HepG2 (cell line): ENCODE results near the gene RAD9A. TPM values are rescaled to one million over a fixed set of nuclear protein-coding genes. Genes with fewer than 3 reads are reported as not detected.

Experiments used
- DPF2 ChIP-seq: sonication (generic); formaldehyde crosslinking; IDR thresholded peaks from 2 replicates; pipeline ENCODE4 v1.4.0; 2020; ENCODE audit warnings: mild to moderate bottlenecking, low read depth, missing genetic modification reagents, borderline replicate concordance
- HHEX ChIP-seq: IDR thresholded peaks from 2 replicates; pipeline ENCODE4 v1.6.1; 2016; ENCODE audit warnings: control low read depth
- ISX ChIP-seq: sonication (generic); formaldehyde crosslinking; conservative IDR thresholded peaks from 2 replicates; pipeline ENCODE4 v1.5.0; 2020; ENCODE audit warnings: missing genetic modification reagents
- MIER2 ChIP-seq: IDR thresholded peaks from 2 replicates; pipeline ENCODE4 v1.6.1; 2016; ENCODE audit warnings: missing biosample characterization, missing genetic modification reagents
- NFIB ChIP-seq: sonication (generic); formaldehyde crosslinking; IDR thresholded peaks from 2 replicates; pipeline ENCODE4 v1.9.0; 2021; ENCODE audit warnings: missing genetic modification reagents, mild to moderate bottlenecking, borderline replicate concordance
- NR2F2 ChIP-seq: IDR thresholded peaks from 2 replicates; pipeline ENCODE4 v1.6.1; 2012; ENCODE audit warnings: low read depth, inconsistent platforms, borderline replicate concordance
- PTBP1 ChIP-seq: fragments of 200-400 bp; formaldehyde crosslinking; IDR thresholded peaks from 2 replicates; pipeline ENCODE4 v1.6.1; 2018; ENCODE audit warnings: low read length, low read depth; ENCODE audit not compliant: poor library complexity, severe bottlenecking
- SATB2 ChIP-seq: sonication (generic); formaldehyde crosslinking; IDR thresholded peaks from 2 replicates; pipeline ENCODE4 v1.5.0; 2020; ENCODE audit warnings: missing genetic modification reagents
- SMARCE1 ChIP-seq: fragments of 450-650 bp; IDR thresholded peaks from 2 replicates; pipeline ENCODE4 v1.6.1; 2017; ENCODE audit warnings: borderline replicate concordance
- SMYD3 ChIP-seq: sonication (generic); formaldehyde crosslinking; IDR thresholded peaks from 2 replicates; pipeline ENCODE4 v1.8.1; 2023; ENCODE audit warnings: mild to moderate bottlenecking, missing genetic modification reagents
- SNAI1 ChIP-seq: sonication (generic); formaldehyde crosslinking; IDR thresholded peaks from 2 replicates; pipeline ENCODE4 v1.5.0; 2020; ENCODE audit warnings: mild to moderate bottlenecking, missing genetic modification reagents, borderline replicate concordance
- WIZ ChIP-seq: sonication (generic); formaldehyde crosslinking; IDR thresholded peaks from 2 replicates; pipeline ENCODE4 v1.5.1; 2020; ENCODE audit warnings: mild to moderate bottlenecking, missing genetic modification reagents
- ZBTB20 ChIP-seq: sonication (generic); formaldehyde crosslinking; IDR thresholded peaks from 2 replicates; pipeline ENCODE4 v1.8.1; 2023; ENCODE audit warnings: missing genetic modification reagents, low read depth, mild to moderate bottlenecking, borderline replicate concordance
- ZFX ChIP-seq: sonication (generic); formaldehyde crosslinking; IDR thresholded peaks from 2 replicates; pipeline ENCODE4 v1.4.0; 2020; ENCODE audit warnings: mild to moderate bottlenecking, low read depth, missing genetic modification reagents, moderate library complexity
- ZNF160 ChIP-seq: sonication (generic); formaldehyde crosslinking; IDR thresholded peaks from 2 replicates; pipeline ENCODE4 v1.8.0; 2022; ENCODE audit warnings: mild to moderate bottlenecking, inconsistent platforms, missing genetic modification reagents
- ZNF333 ChIP-seq: sonication (generic); formaldehyde crosslinking; IDR thresholded peaks from 2 replicates; pipeline ENCODE4 v1.4.0; 2020; ENCODE audit warnings: mild to moderate bottlenecking, missing genetic modification reagents, borderline replicate concordance
- ZNF644 ChIP-seq: IDR thresholded peaks from 2 replicates; pipeline ENCODE4 v1.6.1; 2016; ENCODE audit warnings: low read depth
- ZNF720 ChIP-seq: sonication (generic); formaldehyde crosslinking; IDR thresholded peaks from 2 replicates; pipeline ENCODE4 v1.4.0; 2020; ENCODE audit warnings: missing genetic modification reagents
- ZNF777 ChIP-seq: sonication (generic); formaldehyde crosslinking; IDR thresholded peaks from 2 replicates; pipeline ENCODE4 v1.4.0; 2020; ENCODE audit warnings: missing genetic modification reagents
- ZNF780A ChIP-seq: sonication (generic); formaldehyde crosslinking; IDR thresholded peaks from 2 replicates; pipeline ENCODE4 v1.8.0; 2022; ENCODE audit warnings: mild to moderate bottlenecking, missing genetic modification reagents, moderate library complexity
- polyA plus RNA-seq, 8 experiments: library from polyadenylated mRNA; depleted of rRNA in 3 of 8; stranded (reverse) in 7 of 8; unstranded in 1 of 8; fragments of >200 nt; fragmentation: Illumina TruSeq in 4 of 8; extraction: Trizol in 4 of 8; gene quantifications; 2 replicates each; pipeline versions ENCODE4 v1.2.1 to v1.2.3, GENCODE V29; 2011 to 2016; ENCODE audit warnings: low read depth in 4 of 8, missing spikeins in 1 of 8, mixed read lengths in 1 of 8; ENCODE audit not compliant: insufficient read depth in 1 of 8
- total RNA-seq, 5 experiments: library from RNA; depleted of rRNA; stranded (reverse); fragments of >200 nt; fragmentation: Illumina TruSeq; extraction: Trizol; gene quantifications; 2 replicates each; pipeline ENCODE4 v1.2.3, GENCODE V29; 2016; ENCODE audit warnings: low read depth in 1 of 5
- TF ChIP-seq, protein P1 (sequence below): sonication (generic); formaldehyde crosslinking; IDR thresholded peaks from 2 replicates; pipeline ENCODE4 v1.4.0; 2020; ENCODE audit warnings: missing genetic modification reagents
- TF ChIP-seq, protein P2 (sequence below), 2 experiments: sonication (generic) in 1 of 2; formaldehyde crosslinking in 1 of 2; IDR thresholded peaks; 2 replicates each; pipeline versions ENCODE4 v1.5.1 to v1.6.1; 2011 to 2020; ENCODE audit warnings: borderline replicate concordance in 1 of 2, low read depth in 1 of 2, low read length in 1 of 2, mild to moderate bottlenecking in 1 of 2, missing genetic modification reagents in 1 of 2, moderate library complexity in 1 of 2
- TF ChIP-seq, protein P3 (sequence below): sonication (generic); formaldehyde crosslinking; IDR thresholded peaks from 2 replicates; pipeline ENCODE4 v1.8.1; 2023; ENCODE audit warnings: mild to moderate bottlenecking, missing genetic modification reagents
- TF ChIP-seq, protein P4 (sequence below): sonication (generic); formaldehyde crosslinking; IDR thresholded peaks from 2 replicates; pipeline ENCODE4 v1.5.0; 2020; ENCODE audit warnings: mild to moderate bottlenecking, missing genetic modification reagents

Gene RAD9A
- total and polyA plus RNA-seq, 2 of the 13 experiments (the other 11 are each of a cell fraction or from before 2014, with no cell fraction given), result 10.1 to 15.7 TPM

DNA sequence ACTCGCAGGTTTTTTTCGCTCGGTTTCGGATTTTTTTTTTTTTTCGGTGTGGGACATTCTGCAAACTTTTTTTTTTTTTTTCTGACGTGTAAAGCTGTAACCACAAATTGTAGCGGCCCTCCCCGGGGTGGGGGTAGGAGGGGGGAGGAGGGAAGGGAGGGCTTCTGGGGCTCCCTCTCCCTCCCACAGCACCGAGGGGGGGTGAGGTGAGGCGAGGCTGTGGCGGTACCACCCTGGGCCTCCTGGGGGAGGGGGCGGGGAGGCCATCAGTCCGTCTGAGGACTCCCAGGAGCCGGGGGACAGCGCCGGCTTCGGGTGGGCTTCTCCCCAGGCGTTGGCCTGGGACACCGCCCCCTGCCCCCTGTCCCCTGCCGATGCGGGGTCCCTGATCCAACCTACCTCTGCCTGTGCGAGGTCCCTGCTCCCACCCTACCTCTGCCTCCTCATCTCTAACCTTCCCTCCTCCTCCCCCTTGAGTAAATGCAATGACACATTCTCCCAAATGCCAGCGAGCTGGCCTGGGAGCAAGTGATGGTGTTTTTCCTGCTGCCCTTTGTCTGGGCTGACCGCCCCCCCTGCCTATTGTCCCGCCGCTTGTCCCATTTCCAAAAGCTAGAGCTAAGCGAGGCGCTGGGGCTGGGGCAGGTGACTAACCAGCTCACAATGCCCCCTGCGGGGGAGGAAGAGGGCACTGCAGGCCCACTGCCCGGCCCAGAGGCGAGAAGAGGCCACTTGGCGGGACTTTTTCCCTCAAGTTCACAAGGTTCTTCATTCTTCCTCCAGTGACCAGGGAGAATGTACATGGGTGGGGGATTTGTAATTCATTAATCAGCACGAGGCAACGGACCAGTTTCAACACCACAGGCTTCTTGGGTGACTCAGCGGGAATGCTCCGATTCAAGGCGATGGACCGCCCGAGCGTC is 17.9 kb upstream of the RAD9A start (continued):
- TF ChIP-seq ZNF333 (CRISPR knock-in tag), result no peak
- TF ChIP-seq SNAI1 (CRISPR knock-in tag), result no peak
- TF ChIP-seq PTBP1, result no peak
- TF ChIP-seq HHEX (CRISPR knock-in tag), result no peak
- TF ChIP-seq, protein P1, sequence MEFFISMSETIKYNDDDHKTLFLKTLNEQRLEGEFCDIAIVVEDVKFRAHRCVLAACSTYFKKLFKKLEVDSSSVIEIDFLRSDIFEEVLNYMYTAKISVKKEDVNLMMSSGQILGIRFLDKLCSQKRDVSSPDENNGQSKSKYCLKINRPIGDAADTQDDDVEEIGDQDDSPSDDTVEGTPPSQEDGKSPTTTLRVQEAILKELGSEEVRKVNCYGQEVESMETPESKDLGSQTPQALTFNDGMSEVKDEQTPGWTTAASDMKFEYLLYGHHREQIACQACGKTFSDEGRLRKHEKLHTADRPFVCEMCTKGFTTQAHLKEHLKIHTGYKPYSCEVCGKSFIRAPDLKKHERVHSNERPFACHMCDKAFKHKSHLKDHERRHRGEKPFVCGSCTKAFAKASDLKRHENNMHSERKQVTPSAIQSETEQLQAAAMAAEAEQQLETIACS (CRISPR knock-in tag), result no peak
- TF ChIP-seq, protein P2, sequence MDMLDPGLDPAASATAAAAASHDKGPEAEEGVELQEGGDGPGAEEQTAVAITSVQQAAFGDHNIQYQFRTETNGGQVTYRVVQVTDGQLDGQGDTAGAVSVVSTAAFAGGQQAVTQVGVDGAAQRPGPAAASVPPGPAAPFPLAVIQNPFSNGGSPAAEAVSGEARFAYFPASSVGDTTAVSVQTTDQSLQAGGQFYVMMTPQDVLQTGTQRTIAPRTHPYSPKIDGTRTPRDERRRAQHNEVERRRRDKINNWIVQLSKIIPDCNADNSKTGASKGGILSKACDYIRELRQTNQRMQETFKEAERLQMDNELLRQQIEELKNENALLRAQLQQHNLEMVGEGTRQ (IDR thresholded peaks at IDR 0.05; ENCODE audit: low read depth, low read length), result no peak
- TF ChIP-seq, protein P2 (CRISPR knock-in tag; IDR thresholded peaks at IDR 0.05; ENCODE audit: borderline replicate concordance), result no peak
- TF ChIP-seq NR2F2, result no peak; the same call in 1 of the 2 replicates
- TF ChIP-seq ZNF780A (CRISPR knock-in tag), result no peak
- no peak for TF ChIP-seq ZBTB20 (CRISPR knock-in tag)
- TF ChIP-seq SMYD3 (CRISPR knock-in tag), result no peak
- TF ChIP-seq, protein P3, sequence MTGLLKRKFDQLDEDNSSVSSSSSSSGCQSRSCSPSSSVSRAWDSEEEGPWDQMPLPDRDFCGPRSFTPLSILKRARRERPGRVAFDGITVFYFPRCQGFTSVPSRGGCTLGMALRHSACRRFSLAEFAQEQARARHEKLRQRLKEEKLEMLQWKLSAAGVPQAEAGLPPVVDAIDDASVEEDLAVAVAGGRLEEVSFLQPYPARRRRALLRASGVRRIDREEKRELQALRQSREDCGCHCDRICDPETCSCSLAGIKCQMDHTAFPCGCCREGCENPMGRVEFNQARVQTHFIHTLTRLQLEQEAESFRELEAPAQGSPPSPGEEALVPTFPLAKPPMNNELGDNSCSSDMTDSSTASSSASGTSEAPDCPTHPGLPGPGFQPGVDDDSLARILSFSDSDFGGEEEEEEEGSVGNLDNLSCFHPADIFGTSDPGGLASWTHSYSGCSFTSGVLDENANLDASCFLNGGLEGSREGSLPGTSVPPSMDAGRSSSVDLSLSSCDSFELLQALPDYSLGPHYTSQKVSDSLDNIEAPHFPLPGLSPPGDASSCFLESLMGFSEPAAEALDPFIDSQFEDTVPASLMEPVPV (CRISPR knock-in tag), result no peak
- no peak for TF ChIP-seq NFIB (CRISPR knock-in tag)
- TF ChIP-seq ZNF644 (CRISPR knock-in tag), result no peak
- no peak for TF ChIP-seq DPF2 (CRISPR knock-in tag)
- no peak for TF ChIP-seq SMARCE1
- no peak for TF ChIP-seq MIER2 (CRISPR knock-in tag)
- no peak for TF ChIP-seq ISX (CRISPR knock-in tag)
- TF ChIP-seq ZNF160 (CRISPR knock-in tag), result no peak
- no peak for TF ChIP-seq WIZ (CRISPR knock-in tag)
- TF ChIP-seq, protein P4, sequence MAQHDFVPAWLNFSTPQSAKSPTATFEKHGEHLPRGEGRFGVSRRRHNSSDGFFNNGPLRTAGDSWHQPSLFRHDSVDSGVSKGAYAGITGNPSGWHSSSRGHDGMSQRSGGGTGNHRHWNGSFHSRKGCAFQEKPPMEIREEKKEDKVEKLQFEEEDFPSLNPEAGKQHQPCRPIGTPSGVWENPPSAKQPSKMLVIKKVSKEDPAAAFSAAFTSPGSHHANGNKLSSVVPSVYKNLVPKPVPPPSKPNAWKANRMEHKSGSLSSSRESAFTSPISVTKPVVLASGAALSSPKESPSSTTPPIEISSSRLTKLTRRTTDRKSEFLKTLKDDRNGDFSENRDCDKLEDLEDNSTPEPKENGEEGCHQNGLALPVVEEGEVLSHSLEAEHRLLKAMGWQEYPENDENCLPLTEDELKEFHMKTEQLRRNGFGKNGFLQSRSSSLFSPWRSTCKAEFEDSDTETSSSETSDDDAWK, result no peak
- TF ChIP-seq ZFX, result no peak
- no peak for TF ChIP-seq SATB2 (CRISPR knock-in tag)
- TF ChIP-seq ZNF777 (CRISPR knock-in tag), result peak; percentile 33; the same call in 1 of the 2 replicates
- TF ChIP-seq ZNF720, result no peak
